GM18868 (cell line): ENCODE data around the gene C3orf18.

Source experiments
- ATAC-seq: cut with Tn5 transposase; IDR thresholded peaks from one replicate; pipeline ENCODE4 v1.9.1; 2021; ENCODE audit warnings: mild to moderate bottlenecking, moderate library complexity; ENCODE audit not compliant: unreplicated experiment

C3orf18 gene

DNA sequence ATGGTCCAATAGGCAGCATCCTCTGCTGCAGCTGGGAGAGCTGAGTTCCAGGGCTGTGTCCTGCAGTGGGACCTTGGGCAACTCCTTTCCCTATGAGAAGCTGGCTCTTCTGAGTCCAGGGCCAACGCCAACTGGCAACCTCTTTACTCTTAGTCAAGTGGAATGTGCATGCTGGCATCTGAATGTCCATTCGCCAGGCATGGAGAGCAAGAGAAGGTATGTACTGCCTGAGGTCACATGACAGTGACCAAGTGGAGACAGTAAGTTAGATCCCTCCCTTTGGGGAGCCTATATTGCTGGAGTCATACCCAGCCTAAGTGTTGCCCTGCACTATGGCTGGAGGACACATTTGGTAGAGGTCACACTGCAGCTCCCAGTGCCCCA lies 13.9 kb upstream of the C3orf18 start:
- no peak for ATAC-seq

DNA sequence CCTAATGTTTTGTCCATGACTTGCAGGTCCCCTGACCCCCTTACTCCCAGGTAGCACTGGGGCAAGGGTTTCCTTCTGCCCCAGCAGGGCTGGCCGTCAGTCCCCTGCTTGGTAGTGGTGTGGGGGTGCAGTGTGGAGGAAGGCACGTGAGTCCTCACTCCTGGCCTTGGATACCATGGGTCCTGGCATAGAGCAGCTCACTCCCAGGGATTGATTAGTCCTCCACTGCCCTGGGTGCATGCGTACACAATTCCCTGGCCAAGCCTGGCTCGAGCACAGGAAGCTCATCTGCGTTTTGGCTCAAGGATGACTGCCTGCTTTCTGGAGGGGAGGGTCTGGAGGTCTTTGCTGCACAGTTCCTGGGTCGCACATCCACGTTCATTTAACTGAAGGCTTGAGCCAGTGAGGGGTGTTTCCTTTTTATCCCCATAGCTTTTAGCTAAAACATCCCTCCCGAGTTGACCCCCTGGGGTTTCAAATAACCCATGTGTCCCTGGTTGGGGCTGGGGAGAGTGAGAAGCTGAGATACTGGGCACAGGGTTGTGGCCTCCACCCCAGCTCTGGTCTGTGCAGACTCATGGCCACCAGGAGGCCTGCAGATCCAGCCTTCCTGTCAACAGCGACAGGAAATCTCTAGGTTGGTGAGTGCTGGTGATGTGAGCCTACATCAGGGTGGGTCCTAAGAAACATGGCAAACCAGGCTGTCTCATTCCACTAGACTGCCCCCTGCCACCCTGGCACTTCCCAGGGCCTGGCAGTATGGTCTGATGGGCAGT lies 13.3 kb upstream of the C3orf18 start:
- no peak for ATAC-seq

DNA sequence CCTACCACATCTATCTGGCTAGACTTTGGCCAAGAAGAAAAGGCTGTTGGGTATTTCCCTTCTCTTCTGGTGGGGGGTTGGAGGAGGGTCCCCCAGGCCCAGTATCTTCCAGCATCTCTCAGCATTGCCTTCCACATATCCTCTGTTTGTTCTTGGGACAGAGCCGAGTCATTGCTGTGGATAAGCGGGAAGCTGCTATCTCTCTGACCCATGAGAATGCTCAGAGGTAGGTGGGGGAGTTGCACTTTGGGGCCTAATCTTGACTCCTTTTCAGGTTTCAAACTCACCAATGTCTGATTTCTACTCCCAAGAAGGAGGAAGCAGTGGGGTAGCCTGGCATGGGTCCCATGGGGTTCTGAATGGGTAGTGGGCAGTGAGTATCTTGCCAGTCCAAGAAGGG lies 9.8 kb upstream of the C3orf18 start:
- ATAC-seq = no peak

DNA sequence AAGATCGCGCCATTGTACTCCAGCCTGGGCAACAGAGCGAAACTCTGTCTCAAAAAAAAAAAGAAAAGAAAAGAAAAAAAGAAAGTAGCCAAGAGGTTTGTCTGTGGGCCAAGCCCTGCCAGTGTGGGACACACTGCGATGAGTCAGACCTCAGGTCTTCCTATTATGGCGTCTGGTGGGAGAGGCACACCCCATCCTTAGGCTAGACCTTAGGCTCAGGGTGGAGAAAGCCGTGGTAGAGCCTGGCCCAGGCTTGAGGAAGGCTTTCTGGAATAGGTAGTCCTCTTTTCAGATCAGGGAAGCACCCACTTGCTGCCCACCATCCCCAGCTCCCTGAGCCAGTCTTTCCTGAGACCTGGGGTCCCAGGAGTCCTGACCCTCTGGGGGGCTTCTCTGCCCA lies 7.8 kb upstream of the C3orf18 start:
- no peak for ATAC-seq

DNA sequence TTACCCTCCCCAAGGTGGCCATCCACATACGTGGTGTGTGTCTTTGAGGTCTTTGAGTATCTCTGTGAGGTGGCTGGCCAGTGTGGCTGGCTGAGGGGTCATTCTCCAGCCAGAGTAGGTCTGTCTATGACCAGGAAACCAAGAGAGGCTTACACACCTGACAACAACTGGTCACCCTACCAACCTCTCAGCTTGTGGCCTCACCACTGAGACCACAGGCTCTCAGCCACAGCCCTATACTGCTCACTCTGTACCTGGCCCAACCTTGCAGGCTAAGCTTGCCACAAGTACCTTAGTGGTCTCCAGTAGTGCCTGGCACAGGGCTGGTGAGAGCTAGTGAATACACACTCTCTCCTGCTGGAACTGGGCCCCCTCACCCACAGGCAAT lies 6.9 kb upstream of the C3orf18 start:
- no peak for ATAC-seq

DNA sequence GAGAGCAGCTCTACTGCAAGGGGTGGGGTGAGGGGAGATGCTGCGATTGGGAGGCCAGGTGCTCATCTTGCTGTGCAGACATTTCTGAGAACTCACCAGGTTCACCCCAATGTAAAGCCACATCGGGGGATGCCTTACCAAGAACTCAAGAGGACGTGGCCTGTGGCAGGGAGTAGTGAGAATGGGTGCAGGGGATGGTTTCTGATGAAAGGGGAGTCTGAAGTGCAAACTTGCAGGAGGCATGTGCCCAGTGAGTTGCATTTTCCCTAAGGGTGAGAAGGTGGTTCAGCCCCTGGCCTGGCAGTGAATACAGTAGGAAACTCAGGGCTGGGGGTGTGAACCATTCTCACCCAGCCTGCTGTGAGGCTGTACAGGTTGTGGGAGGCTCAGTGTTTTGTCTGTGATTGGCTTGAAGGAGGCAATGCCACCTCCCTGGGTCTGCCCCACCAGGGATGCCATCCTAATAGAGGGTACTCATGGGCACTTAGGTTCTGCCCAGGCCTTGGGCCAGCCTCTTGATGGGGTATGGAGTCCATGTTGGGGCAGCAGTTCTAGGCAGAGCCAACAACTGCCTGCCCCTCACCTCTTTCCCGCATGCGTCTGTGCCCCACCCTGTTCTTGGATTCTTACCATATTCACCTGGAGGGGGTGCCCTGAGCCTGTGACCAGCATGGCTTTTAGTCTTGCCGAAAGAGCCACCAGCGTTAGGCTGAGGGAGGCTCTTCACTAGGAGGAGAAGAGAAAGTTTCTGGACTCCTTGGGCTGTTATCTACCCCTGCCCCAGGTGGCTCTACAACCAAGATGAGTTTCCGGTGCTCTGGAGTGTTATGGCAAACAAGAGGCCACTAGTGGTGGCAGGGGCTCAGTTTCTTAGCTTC lies 6.3 kb upstream of the C3orf18 start:
- ATAC-seq = no peak

DNA sequence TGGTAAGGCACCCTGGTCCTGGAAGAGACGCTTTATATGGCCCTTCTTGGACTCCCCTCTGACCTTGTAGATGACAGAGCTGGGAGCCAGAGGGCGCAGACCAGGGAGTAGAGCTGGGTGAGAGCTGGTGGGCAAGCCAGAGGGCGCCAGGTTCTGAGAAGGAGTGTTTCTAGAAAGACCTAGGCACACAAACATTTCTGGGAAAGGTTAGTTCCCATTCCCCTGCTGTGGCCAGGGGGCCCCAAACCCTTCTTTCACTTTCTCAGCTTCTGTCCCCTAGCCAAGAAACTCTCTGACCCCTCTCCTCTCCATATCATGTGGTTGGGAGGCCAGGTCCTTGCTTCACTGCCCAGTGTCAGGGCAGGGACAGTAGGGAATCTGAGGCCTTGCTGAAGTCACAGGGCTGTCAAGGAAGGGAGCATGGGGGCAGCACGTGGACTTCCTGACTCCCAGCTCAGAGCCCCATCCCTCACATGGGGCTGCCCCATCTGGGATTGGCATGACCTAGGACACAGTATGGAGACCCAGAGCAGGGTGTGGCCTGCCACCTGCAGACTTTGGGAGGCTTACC lies 5.3 kb upstream of the C3orf18 start:
- ATAC-seq = no peak

DNA sequence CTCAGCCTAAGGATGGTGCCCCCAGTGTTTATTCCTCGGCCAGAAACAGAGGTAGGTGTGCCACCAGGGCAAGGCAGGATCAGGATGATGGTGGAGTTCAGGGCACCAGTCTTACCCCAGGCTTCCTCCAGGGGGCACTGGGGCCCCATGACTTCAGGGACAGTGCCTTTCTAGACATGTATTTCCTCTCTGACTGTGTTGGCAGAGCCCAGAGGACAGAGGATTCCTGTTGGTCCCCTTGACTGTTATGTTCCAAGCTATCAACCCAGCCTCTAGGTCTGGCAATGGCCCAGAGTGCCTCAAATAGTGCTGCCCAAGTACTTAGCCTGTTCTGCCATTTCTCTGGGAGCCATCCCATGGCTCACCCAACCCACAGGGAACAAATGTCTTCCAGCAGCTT lies 4.6 kb upstream of the C3orf18 start:
- no peak for ATAC-seq

DNA sequence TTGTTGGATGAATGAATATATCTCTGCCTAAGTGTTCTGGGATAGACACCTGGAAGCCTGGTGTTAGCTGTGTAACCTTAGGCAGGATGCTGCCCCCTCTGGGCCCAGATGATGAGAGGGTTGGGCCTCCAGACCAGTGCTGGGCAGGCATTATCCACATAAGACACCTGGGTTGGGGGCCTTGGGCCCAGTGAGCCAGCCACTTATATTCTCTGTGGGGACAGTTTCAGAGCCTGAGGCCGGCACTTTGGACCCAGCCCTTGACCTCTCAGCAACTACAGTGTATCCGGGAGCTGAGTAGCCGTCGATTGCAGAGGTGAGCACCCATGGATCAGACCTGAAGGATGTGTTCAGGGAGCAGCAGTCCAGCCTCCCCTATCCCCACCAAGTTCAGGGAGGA lies 3.9 kb upstream of the C3orf18 start:
- no peak for ATAC-seq

DNA sequence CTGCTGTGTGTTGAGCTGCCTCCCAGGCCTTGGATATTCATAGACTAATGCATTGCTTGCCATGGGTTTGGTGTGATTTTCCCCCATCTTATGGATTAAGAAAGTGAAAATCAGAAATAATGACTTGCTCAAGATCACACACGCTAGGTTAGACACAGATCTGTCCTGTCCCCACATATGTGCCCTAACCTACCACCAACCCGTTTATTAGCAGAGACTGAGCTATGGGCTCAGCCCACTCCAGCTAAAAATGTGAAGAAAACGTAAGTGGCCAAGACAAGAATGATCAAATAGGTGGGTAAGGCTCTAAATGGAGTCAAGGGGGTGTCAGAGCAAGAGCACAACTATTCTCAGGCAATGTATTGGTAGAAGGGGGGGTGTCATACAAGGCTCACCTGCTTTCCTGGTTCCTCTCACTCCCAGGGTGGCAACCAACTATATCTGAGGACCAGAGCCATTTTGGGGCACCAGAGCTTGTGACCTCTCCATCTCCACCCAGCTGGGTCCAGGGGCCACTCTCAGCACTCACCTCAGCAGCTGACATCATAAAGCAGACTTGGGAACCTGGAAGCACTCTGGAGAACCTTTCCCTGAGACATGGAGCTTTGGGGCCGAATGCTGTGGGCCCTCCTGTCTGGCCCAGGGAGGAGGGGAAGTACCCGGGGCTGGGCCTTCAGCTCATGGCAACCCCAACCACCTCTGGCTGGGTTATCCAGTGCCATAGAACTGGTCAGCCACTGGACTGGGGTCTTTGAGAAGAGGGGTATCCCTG lies 3.1 kb upstream of the C3orf18 start:
- ATAC-seq = no peak

DNA sequence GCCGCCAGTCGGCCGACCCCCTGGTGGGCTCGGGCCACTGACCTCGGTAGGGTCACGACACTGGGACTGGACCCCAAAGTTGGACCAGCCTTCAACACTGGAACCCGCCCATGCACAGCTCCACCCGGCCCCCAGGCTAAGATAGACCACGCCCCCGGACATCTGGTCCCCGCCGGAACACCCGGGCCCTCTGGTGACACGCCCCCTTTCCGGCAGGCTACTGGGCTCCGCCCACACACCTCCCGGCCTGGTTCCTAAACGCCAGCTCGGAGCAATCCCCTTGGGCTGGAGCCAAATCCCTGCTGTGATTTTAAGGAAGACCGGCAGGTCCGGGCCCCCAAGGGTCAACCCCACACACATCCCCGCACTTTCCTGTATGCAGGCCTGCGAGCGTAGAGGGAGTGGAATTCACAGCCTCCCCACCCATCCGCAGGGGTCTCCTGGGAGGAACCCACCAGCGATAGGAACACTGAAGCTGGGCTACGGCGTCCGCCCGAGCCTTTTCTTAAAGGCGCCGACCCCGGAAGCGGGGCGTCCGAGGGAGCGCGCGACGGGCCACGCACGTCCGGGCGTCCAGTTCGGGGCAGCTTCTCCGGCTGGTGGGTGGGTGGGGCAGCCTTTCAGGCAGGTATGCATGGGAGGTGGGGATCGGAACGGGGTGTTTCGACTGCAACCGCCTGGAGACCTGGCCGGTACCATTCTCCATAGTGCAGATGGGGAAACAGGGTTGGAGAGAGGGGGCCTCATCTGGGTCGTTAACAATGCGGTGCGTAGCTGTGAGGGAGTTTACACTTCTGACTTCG lies 1.6 kb upstream of the C3orf18 start, which contains the start of gene HEMK1:
HEMK1 (plus strand) TSS at position 576 of the 803 bp plus-strand sequence. CDS start 1,583 bp downstream, outside the sequence.
- peak; percentile 56 for ATAC-seq

DNA sequence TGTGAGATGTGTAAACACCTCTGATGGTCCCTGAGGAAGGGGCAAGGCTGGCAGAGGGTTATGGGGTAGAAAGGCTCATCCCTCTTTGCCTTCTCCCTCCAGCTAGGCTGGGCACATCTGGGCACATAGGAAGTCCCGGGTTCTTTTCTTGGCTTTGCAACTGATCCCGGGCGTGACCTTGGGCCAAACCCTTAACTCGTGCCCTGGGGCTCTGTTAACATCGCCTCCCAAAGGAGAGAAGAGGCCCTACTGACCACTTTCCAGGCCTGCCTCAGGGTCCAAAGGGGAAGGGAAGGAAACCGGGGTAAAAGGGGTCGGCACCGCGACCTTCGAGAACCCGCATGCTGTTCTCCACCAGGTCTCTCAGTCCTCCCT lies 549 bp downstream of the C3orf18 start:
- no peak for ATAC-seq

DNA sequence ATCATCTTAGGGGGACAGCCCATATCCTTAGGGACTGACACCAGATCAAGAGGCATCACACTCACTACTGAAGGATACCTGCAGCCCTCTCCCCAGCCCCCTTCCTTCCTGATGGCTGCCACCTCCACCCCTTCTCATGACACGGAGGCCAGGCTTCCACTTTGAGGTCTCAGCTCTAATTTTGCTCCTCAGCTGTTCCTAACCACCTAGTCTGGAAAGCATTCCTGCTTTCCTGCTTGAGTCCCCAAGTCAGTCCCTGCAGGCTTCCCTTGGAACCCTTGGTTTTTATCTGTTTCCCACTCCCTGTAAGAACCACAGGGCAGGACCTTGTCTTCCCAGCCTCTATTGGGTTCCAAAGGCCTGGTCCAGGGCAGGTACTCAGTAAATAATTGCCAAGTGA lies 3.2 kb downstream of the C3orf18 start:
- ATAC-seq = no peak

DNA sequence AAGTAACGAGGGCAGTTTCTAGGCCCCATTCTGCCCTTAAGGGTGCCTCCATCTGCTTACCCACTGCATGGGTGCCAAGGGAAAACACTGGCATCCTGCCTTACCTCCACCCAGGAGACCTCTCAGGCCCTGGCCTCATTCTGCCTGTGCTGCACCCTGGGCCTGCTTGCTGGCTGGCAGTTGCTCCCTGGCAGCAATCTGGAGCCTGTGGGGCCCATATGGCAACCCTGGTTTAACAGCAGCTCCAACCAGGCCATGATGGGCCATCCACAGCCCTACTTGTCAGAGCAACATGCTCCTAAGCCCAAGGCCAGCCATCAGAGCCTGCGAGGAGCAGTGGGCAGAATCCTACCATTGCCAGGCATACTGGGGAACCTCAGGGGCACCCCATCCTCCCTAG lies 3.7 kb downstream of the C3orf18 start:
- ATAC-seq = no peak

DNA sequence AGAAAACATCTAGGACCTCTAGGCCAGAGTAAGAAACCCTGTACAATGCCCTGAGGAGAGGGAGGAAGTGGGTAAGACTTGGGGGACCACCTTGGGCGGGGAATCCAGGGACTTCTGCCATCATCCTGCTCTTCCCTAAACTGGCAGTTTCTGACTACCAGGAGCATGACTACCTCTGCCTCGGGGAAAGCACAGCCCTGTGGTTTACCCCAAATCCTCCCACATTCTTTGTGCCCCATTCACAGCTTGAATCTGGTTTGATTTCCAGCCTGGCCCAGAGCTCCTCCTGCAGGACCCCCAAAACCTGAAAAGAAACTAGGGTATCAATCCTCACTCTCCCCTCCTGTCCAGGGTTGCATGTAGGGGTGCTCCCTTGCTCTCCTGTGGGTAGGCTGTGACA lies 4.7 kb downstream of the C3orf18 start:
- ATAC-seq = no peak

DNA sequence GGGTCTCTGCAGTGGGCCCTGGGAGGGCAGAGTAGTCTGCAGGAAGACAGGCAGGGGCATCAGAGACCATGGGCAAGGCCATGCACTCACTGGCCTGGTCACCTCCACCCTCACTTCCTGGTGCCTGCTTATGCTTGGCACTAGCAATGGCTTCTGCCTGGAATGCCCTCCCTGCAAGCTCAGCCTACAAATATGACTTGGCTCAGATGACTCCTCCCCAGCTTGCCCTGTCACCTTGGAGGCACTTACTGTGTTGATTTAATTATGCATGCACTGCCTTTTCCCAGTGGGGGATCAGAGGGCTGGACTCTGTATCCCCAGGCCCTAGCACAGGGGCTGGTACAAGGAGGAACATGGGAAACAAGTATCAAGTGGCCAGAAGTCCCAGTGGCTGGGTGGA lies 7.8 kb downstream of the C3orf18 start:
- no peak for ATAC-seq

DNA sequence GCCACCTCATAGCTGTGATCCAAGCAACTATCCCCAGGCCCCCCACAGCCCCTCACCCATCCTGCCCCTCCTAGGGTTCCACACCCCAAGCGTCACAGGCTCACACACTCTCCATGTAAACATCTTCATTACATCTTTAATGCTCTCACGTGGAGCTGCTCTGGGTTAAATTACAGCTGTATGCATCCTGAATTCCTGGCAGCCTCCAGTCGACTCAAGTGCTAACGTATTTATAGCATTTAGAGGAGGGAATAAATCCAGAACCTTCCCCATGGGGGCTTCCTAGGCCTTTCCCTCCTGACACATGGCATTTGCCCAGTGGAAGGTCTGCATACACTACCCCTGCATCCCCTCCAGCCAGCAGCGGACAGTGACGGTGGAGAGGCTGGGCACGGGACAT lies 9.6 kb downstream of the C3orf18 start:
- ATAC-seq = no peak

DNA sequence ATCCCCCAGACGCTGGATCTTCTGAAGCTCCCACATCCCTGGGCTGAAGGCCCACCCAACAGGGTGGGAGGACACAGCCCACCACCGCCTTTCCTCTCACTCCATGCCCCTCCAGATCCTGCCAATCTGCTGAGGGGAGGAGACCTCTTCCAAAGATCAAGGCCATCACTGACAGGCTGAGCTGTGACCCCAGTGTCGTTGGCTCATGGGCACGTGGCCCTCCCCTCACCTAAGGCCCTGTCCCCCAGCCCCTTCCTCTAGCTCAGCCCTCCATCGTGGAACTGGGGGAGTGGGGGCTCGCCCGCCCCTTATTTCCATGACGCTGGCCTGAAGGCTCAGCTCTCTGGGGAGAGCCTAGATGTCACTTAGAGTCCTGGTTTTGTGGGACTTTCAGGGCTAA lies 10.4 kb downstream of the C3orf18 start:
- no peak for ATAC-seq

DNA sequence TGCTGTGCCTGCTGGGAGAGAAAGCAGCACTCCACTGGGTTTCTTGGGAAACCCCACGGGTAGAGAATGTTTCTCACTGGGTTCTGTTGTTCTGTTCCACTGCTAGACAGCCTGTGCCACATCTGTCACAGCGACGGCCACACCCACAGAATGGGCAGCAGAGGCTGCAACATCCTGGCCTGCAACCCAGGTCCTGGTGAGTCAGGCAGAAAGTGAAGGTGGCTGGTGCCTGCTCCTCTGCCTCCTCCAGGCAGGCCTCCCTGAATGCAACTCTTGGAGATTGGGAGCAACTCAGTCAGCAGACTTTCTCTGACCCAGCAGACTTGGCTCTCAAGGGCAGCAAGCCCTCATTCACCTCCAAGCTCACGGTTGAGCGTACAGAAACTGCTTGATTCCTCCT lies 13.0 kb downstream of the C3orf18 start:
- ATAC-seq = no peak

DNA sequence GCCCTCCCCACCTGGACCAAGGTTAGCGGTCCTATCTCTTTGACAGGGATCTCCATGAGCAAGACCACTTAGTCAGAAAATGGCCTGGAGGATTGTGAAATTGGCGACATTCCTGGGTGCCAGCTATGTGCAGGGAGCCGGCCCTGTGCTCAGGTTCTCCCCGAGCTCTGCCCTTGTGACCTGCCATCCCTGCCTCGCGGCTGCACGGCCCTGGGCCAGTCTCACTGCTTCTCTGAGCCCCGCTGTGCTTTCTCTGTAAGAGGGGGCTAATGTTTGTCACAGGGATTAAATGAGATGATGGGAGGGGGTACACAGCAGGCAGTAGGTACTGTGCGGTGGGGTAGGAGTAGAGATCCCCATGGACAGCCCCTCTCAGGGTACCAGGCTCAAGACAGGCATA lies 14.9 kb downstream of the C3orf18 start:
- ATAC-seq = no peak
